ENCODE results near the gene CABLES1.
"Not testable (repeated sequence)": the region's sequence is repeated elsewhere in the genome, so short reads cannot be mapped to it uniquely, and the experiment has no call there.

CABLES1 gene

GRCh38 chr18:23142251-23142929, 7.1 kb downstream of the CABLES1 start:
- no peak for DNase-seq (ENCODE audit: low spot score)

DNA sequence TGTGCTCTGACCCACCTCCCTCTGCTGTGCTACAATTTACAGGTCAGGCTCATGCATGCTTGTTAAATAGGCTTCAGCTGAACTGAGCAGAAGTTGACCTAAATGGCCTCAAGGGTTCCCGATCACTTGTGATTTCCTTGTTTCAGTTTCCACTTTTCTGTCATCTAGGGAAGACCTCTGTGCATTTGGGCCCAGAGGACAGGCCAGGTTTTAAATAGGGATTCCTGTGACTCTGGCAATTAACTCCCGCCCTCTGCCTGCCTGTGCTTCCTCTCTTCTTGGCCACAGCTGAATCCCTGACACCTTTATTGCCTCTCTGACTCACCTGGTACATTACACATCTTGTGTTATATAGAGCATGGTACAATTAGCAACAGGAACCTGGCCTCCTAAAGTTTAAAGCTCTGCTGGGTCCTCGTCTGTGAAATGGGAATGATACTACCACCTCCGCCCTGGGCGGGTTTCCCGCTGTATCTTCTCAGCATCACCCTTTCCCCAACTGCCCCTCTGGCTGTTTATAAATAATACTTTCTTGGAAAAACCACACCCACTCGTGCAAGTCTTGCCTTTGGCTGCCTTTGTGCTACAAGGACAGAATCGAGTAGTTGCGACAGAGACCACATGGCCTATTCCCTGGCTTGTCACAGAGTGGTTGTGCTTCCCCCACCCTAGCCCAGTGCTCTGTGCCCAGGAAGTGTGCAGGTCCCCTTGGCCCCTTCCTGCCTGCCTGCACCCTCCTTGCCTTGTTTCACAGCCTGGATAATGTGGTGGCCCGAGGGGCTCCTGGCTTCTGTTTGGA, 7.9 kb downstream of the CABLES1 start:
- no peak for DNase-seq (ENCODE audit: low spot score)

- DNase-seq (ENCODE audit: low spot score), result no peak
Measured at GRCh38 chr18:23143815-23144261, 8.6 kb downstream of the CABLES1 start.

DNA sequence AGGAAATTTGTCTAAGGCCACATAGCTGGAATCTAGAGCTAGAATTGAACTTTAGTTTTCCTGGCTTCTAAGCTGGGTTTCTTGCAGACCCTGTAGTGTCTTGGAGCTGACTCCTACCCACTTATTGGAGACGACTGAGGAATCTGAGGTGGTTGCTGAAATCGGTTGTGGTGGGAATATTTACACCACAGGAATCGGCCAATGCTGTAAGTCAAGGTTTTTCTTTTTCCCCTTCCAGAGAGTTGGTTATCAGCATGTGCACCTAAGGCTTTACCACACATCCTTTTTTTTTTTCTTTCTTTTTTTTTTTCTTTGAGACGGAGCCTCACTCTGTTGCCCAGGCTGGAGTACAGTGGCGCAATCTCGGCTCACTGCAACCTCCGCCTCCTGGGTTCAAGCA, 9.4 kb downstream of the CABLES1 start:
- no peak for DNase-seq (ENCODE audit: low spot score)

DNA sequence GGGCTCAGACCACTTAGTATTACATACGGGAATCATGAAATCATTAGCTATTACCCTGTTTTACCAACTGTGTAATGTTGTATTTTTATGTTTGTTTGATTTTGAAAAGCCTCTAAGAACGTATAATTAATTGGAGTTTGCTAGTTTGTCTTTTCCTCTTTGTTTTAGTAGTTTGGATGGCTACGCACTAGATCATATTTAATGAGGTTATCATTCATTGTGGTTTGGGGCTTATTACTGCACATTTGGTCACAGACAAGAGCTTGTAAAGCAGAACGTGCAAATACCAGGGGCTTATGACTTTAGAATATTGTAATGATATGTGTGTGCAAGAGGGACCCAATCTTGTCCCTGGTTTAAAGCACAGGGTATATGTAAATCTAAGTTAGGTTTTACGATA, 10.3 kb downstream of the CABLES1 start:
- DNase-seq (ENCODE audit: low spot score), result no peak

GRCh38 chr18:23146861-23147469, 11.7 kb downstream of the CABLES1 start:
- DNase-seq (ENCODE audit: low spot score), result no peak

GRCh38 chr18:23148382-23148781, 13.1 kb downstream of the CABLES1 start:
- DNase-seq (ENCODE audit: low spot score), result no peak

- DNase-seq (ENCODE audit: low spot score), result no peak
Measured at GRCh38 chr18:23149570-23149969, 14.3 kb downstream of the CABLES1 start.

DNA sequence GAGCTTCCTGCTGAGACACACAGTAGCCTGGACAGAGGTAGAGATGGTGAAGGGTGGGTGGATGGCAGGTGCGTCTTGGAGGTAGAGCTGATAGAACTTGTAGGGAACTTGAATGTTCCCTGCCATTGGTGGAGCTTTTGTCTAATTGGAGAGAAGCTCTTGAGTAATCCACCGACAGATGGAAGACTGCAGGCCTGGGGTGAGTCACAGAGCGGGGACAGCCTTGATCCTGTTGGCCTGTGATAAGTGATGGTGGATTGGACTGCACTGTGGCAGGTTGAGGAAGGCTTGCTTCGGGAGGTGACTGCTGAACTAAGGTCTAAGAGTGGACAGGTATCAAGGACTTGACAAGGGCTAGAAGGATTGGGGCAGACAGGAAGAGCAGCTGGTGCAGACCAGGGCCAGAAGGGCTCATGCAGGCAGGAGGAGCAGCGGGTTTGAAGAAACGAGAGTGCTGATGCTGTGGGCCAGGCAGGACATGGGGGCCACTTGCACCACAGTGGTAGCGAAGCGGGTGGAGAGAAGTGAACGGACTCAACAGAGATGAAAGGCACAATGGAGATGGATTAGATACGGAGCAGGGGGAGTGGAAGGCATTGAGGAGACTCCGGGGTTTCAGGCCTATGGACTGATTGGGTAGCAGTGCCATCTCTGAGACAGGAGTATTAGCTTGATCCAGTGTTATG, 16.3 kb downstream of the CABLES1 start:
- no peak for DNase-seq (ENCODE audit: low spot score)

DNA sequence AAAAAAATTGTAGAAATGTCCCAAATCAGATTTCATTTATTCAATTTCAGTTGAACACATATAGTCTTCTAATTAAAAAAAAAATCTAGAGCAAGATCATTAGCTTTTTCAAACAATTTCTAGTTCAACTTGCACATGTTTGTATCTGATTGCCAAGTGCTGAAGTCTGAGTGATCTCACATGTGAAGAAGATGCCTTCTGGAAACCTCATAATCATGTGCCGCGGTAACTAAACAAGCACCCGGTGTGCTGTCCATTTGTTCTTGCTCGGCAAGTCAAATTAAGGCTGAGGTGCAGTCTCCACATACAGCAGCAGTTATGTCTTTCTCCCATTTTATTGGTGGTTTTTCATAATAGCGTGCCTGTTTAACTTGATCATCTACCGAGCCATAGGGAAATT, 18.7 kb downstream of the CABLES1 start:
- no peak for DNase-seq (ENCODE audit: low spot score)

- no peak for DNase-seq (ENCODE audit: low spot score)
Measured at GRCh38 chr18:23154823-23155500, 19.7 kb downstream of the CABLES1 start.

DNA sequence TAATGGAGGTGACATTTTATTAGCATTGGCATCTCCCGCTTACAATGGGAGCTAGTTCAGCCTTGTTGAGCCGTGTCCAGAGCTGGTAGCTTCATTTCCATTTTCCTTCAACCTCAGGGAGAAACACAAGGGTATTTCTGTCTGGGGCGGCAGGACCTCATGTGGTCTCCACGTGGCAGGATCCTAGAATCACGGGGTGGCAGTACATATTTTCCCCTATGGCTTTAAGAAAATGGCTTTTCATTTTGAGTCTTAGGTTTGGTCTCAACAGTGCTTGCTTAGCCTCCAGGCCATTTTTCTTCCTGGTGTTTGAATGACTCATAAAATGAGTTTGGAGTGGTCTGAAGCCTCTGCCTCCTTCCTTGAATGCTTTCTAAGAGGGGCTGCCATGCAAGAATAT, 20.3 kb downstream of the CABLES1 start:
- no peak for DNase-seq (ENCODE audit: low spot score)

- DNase-seq (ENCODE audit: low spot score), result no peak
Measured at GRCh38 chr18:23156134-23156533, 20.8 kb downstream of the CABLES1 start.

- DNase-seq (ENCODE audit: low spot score), result no peak
Measured at GRCh38 chr18:23158058-23158457, 22.8 kb downstream of the CABLES1 start.

- DNase-seq (ENCODE audit: low spot score), result not testable (repeated sequence)
Measured at GRCh38 chr18:23158884-23159283, 23.6 kb downstream of the CABLES1 start.

DNA sequence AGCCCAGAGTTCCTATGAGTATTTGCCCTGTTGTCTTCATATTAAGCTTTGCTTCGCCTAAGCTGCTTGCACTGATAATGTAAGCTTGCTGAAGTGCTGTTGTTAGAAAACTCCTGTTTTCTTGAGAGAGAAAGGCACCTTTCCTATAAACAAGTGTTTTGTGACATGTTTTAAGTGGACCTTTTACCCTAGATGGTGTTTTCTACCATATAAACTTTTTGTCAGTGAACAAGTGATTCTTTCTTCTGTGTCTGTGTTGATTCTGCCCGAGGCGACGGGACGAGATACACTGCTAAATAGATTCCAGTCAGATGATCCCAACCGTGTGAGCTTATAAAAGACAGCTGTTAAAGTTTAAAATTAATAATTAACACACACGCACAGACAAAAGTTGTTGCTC, 24.1 kb downstream of the CABLES1 start:
- DNase-seq (ENCODE audit: low spot score), result no peak

GRCh38 chr18:23162473-23162872, 27.2 kb downstream of the CABLES1 start:
- DNase-seq (ENCODE audit: low spot score), result no peak

GRCh38 chr18:23163786-23164533, 28.7 kb downstream of the CABLES1 start:
- no peak for DNase-seq (ENCODE audit: low spot score)

DNA sequence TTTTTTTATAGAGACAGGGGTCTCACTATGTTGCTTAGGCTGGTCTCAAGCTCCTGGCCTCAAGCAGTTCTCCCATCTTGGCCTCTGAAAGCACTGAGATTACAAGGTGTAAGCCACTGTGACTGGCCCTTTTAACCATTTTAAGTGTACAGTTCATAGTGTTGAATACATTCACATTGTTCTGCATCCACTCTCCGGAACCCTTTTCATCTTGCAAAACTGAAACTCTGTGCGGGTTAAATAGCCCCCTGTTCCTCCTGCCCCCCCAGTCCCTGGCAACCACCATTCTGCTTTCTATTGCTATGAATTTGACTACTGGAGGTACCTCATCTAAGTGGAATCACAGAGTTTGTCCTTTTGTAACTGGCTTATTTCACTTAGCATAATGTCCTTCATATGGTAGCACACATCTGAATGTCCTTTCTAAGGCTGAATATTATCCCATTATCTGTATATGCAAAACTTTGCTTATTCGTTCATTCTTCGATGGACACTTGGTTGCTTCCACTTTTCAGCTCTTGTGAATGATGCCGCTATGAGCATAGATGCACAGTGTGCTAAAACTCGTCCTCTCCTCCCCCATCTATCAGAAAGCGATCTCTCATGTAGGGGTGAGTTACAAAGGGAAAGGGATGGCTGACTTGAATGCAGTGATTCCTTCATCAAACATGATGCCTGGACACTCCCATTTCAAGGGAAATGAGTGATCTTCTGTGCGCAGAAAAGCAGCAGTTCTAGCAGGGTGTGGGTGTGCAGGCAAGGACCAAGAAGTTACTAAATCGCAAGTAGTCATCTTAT, 30.2 kb downstream of the CABLES1 start:
- no peak for DNase-seq (ENCODE audit: low spot score)

DNA sequence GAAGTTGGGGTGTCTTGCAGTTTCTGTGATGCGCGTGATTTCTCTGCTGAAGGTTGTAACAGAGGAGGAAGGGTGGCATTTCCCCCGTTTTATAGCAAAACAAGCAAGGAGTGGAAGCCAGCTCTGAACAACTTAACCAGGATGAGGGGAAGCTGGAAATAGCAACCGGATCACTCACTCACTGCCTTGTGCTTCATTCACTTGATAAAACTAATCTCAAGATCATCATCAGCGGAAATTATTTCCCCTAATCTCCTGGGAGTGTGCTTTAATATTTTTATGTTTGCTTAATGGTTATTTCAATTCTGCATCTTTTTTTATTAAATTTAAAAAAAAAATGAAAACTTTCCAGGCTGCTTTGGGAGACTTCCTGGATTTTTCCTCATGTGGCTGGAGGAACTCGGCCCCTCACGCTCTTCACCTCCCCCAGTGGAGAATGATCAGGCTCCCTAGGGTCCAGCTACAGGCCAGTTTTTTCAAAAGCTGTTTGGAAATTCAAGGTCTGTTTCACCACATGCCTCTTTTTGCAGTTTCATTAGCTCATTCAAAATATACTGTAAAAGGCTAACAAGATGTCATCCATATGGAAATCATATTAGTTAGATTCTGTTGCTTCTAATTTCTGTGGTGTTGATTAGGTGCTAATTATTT, 31.7 kb downstream of the CABLES1 start:
- no peak for DNase-seq (ENCODE audit: low spot score)

All from globus pallidus (tissue), 1 donor.